OCI-LY3 (cell line): Measurements from ENCODE around the gene NFIB.

Experiments used
- CTCF ChIP-seq: fragments of 200-600, 300-600 bp; sonication (generic); IDR thresholded peaks from 2 replicates; pipeline ENCODE4 v1.5.1; 2014; ENCODE audit warnings: antibody characterized with exemption, low read length, low read depth
- EZH2phosphoT487 ChIP-seq: fragments of 200-600 bp; shearing (Covaris generic); IDR thresholded peaks from 2 replicates; pipeline ENCODE4 v1.6.1; 2018; ENCODE audit warnings: antibody characterized with exemption, mixed run types, low read depth

- TF ChIP-seq CTCF (no peak), EZH2phosphoT487 (no peak)
Measured at GRCh38 chr9:14140096-14140697, 173.7 kb downstream of the NFIB start.
